Gastrocnemius medialis (tissue), 4 donors: ENCODE measurements around the gene NRN1.

Source experiments
- POLR2A ChIP-seq, 2 donors: fragments of 450-650 bp; IDR thresholded peaks; one replicate each; pipeline ENCODE4 v1.6.1; 2017; ENCODE audit warnings: antibody characterized with exemption in 2 of 2, mild to moderate bottlenecking in 2 of 2, moderate library complexity in 2 of 2
- TF ChIP-seq, protein P1 (sequence below), 5 experiments: fragments of 450-650 bp in 3 of 5; fragments of 200-600 bp in 2 of 5; sonication (generic) in 2 of 5; IDR thresholded peaks in 4 of 5; conservative IDR thresholded peaks in 1 of 5; 1 replicate in 4 of 5; 2 replicates in 1 of 5; pipeline ENCODE4 v1.5.1; 2016 to 2019; ENCODE audit warnings: antibody characterized with exemption in 5 of 5, mild to moderate bottlenecking in 3 of 5, moderate library complexity in 3 of 5

DNA sequence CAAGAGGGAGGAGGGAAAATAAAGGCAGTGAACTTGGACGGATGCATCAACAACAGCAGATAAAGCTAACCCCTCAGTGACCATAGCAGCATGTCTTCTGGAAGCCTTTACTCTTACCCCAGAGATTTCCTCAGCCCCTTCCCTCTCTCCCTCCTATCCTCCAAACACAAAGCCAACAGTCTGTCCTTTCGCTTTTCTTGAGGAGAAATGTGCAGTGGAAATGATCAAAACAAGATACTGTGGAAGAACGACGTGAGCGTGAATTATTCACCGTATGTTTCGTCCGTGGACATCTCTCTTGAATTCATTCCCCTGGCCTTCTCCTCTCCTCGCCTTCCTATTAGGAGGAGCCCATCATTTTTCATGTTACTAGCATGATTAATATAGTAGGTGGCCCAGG lies 8.5 kb downstream of the NRN1 start:
- TF ChIP-seq POLR2A (IDR thresholded peaks at IDR 0.05): no peak
- TF ChIP-seq, protein P1, sequence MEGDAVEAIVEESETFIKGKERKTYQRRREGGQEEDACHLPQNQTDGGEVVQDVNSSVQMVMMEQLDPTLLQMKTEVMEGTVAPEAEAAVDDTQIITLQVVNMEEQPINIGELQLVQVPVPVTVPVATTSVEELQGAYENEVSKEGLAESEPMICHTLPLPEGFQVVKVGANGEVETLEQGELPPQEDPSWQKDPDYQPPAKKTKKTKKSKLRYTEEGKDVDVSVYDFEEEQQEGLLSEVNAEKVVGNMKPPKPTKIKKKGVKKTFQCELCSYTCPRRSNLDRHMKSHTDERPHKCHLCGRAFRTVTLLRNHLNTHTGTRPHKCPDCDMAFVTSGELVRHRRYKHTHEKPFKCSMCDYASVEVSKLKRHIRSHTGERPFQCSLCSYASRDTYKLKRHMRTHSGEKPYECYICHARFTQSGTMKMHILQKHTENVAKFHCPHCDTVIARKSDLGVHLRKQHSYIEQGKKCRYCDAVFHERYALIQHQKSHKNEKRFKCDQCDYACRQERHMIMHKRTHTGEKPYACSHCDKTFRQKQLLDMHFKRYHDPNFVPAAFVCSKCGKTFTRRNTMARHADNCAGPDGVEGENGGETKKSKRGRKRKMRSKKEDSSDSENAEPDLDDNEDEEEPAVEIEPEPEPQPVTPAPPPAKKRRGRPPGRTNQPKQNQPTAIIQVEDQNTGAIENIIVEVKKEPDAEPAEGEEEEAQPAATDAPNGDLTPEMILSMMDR (IDR thresholded peaks at IDR 0.05 in 4 of 5, conservative IDR thresholded peaks at IDR 0.05 in 1 of 5): no peak
